HG03460 (cell line): ENCODE measurements around the gene NUDT8.
"Not testable (repeated sequence)": the region's sequence is repeated elsewhere in the genome, so short reads cannot be mapped to it uniquely, and the experiment has no call there.

ENCODE experiments used
- ATAC-seq: cut with Tn5 transposase; IDR thresholded peaks from one replicate; pipeline ENCODE4 v1.9.1; 2021; ENCODE audit not compliant: unreplicated experiment

NUDT8 gene

DNA sequence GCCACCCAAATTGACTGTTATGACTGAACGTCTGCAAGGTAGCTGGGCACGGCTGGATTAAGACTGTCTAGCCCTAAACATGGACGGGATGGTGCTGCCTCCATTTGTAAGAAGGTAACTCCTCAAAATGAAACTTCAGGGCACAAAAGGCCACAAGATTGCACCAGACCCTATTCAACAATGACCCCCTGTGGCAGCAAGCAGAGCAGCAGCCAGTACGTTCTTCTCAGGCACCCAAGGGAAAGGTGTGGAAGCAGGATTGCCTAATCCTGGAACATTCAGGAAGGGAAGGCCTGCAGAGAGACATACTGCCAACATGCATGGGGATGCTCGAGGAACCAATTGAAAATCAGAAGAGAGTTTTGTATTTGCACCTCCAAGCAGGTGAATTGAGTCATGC is 14.3 kb upstream of the NUDT8 start:
- no peak for ATAC-seq

DNA sequence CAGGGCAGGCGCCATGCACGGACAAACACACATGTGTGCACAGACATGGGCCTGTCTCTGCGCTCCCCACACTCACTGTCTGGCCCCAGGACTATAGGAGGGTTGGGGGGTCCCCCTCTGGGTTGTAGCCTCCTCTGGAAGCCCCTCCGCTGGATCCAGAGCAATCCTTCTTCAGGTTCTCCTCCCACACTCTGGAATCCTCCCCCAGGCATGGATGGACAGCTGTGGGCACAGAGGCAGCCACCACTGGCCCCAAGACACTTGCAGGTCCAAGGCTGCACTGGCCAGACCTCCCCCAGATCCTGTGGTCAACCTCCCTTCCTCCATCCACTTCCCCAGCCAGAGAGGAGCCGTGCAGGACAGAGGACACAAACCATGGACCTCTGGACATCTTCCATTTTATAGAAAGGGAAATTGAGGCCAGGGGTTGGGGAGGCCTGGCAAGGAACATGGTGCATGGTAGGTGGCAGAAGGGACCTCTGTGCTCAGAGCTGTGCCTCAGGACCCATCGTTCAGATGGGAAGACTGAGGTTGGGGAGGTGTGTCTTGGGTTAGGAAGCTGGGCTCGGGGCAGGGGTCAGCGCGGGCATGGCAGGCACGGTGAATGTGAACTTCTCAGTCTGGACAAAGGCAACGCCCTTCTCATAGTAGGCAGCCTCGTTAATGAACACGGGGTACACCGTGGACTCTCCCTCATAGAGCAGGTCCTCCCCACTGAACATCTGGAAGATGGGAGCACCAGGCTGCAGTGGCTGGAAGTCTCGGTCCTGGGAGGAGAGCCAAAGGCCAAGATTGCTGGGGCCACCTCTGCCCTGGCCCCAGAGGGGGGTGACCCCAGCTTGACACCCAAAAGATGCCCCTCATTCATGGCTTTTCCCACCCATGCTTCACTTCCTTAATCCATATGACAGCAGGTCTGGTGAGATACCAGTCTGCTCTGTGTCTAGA is 12.7 kb upstream of the NUDT8 start:
- ATAC-seq = no peak

DNA sequence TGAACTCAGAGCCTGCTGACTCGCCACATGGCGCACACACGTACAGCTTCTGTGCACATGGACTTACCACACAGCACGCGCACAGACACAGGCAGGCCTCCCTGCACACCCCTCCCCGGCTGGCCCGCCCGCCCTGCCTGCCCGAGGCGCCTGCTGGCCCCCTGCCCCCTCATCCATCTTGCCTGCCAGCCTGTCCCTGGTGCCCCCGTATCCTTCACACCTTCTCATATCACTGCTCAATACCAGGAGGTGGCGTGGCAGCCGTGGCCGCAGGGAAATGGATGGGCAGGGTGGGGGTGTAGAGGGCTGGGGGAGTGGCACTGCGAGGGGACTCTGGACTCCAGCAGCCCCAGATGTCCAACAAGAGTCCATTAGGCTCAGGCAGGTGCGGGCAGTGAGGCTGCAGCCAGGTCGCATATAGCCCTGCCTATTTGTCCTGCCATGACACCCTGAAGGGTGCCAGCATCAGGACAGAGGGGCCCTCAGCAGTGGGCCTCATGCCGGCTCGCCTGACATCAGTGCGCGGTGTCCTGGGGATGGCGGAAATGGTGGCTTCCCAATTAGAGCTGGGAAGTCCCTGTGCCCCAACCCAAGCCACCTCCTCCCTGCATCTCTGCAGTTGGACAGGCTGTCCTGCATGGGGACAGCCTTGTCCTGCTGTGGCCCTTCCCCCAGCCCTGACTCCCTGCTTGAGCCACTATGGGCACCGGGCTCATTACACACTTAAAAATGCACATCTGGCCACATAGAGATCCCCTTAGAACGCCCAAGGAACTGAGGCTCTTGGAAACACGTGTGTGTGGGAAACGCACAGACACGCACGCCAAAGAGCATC is 11.8 kb upstream of the NUDT8 start:
- ATAC-seq = no peak

DNA sequence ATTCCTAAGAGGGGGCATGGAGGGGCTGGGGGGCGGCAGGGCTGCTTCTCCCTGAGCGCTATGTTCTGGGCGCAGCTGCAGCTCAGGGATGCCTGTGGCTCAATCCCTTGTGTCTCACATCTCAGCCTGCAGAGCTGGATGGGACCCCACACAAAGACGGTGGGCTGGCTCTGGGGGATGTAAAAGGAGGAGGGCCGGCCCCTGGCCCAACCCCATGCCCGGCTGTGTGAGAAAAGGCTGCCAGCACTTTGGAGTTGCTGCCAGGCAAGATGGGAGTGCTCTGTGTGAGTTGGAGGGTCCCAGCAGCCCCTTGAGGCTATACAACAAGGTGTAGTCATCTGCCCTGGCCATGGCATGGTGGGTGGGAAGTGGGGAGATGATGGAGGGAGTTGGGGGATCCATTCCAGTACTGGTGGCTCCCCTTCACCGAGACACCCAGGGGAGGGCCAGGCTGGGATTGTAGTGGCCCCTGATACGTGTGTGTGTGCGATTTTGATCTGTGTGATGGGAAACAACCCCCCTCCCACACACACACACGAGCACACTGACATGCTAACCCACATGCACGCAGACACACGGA is 11.1 kb upstream of the NUDT8 start:
- ATAC-seq = no peak

DNA sequence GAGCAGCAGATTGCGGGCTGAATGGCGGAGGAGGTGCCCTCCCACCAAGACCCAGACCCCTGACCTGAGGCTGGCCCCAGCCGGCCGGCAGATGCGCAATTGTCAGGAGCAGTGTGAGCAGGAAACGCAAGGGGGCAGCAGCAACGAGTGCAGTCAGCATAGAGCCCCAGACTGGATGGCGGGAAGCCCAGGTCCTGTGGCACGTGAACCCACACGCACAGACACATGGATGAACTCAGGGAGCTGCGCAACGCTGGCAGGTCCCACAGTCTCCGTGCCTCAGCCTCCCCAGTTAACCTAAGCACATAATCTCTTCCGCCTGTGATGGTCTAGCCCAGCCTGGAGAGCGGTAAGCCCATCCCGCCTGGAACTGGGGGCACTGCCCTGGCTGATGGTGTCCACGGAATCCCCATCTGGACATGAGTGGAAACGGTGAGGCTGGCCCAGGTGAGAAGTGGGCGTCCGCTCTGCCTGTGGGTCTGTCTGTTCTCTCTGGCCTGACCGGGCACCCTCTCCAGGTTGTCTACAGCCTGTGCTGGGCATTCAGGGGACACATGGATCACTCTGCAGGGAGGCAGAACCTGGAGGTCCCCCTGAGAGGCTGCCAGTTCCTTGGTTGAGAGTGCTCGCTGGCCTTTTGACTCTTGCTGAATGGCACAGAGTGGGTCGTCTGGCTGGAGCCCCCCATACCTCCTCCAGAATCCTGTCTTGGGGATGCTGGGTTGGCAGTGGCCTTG is 10.5 kb upstream of the NUDT8 start:
- ATAC-seq = no peak

DNA sequence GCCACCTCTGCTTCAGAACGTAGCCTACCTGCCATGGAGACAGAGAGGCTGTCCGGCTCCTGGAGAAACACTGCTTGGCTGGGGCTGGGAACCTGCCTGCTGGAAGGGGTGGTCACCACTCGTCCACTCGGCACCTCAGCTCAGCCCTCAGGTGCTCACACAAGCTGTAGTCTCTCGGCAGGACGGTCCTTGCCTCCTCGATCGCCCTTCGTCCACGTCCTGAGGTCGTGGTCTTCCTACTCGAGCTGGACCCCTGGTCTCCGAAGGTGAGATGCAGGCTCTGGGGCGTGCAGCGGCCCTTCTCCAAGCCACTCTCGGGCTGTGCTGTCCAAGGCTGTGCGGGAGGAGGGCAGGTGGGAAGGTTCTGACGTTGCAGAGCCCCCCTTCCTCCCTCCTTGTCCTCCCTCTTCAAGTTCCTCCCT is 9.7 kb upstream of the NUDT8 start, which contains the start of gene TBX10:
TBX10 (minus strand) TSS at position 326 of the 422 bp plus-strand sequence; CDS start at position 35, 291 bp downstream.
- no peak for ATAC-seq

DNA sequence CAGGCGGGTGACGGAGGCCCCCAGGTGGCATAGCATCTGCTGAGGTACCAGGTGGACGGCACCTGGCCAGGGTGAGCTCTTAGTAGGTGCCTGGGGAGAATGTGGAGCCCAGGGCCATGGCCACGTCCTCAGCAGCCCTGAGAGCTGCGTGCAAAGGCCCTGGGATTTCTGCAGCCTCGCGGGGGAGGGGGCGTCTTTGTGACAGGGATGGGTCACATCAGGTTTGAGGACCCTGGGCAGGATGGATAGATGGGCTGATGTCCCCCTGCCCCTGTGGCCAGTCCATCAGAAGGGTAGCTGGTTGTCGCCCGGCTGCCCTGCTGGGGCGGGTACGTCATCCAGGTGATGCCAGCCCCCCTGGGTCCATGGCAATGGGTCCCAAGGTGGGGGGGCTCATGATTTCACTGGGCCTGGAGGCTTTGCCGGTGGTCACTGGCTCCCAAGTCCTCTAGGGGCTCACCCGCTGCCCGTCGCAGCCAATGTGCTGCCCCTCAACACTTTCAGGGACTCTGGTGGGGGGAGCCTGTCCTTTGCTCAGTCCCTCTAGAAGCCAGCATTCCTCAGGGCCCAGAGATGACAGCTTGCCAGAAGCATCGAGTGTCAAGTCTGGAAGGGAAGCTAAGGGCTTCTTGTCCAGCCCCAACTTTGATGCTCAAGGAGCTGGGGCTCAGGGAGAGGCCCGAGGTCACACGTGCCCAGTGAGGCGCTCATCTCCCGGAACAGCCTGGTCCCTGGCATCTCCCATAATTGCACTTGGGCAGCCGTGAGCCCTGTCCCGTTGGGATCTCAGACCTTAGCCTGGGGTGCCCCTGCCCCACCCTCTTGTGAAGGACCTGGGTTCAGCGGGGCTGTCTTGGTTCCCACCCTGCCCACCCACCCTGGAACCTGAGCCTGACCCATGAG is 9.0 kb upstream of the NUDT8 start:
- no peak for ATAC-seq

DNA sequence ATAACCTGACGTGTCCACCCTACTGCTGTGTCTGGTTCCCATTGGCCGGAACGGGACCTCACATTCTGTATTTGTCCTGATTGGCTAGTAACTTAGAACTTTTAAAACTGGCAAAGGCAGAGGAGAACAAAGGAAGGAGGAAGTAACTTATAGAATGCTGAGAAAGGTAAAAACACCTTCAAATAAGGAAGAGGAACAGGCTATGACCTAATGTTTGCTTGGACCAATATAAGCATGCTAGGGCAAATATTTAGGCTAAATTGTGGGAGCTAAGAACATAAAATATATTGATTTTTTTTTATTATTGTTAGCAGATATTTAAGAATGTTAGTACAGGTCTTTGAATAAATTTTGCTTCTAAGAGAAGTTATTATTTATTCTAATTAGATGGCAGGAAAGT is 7.7 kb upstream of the NUDT8 start:
- ATAC-seq = not testable (repeated sequence)

DNA sequence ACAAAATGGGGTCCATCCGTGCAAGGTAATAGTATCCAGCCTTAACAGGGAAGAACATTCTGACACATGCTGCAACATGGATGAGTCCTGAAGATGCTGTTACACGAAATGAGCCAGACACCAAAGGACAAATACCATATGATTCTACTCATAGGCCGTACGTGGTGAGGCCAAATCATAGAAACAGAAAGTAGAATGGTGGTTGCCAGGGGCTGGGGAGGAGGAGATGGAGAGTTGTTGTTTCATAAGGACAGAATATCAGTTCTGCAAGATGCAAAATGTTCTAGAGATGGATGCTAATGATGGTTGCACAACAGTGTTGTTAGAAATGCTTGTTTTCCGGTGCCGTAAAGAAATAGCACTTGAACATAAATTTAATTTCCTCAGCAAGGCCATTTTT is 7.2 kb upstream of the NUDT8 start:
- no peak for ATAC-seq

DNA sequence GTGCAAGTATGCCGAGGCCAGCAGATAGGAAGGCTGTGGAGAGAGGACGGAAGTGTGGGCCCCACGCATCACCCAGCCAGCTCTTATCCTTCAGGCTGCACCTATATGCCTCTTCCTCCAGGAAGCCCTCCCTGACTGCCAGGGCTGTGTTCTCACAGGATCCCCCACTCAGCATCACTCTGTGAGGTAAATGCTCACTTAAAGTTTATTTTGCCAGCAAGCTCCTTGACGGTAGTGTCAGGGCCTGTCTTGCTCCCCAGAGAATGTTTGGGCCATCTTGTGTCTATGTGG is 5.4 kb upstream of the NUDT8 start:
- ATAC-seq = no peak

DNA sequence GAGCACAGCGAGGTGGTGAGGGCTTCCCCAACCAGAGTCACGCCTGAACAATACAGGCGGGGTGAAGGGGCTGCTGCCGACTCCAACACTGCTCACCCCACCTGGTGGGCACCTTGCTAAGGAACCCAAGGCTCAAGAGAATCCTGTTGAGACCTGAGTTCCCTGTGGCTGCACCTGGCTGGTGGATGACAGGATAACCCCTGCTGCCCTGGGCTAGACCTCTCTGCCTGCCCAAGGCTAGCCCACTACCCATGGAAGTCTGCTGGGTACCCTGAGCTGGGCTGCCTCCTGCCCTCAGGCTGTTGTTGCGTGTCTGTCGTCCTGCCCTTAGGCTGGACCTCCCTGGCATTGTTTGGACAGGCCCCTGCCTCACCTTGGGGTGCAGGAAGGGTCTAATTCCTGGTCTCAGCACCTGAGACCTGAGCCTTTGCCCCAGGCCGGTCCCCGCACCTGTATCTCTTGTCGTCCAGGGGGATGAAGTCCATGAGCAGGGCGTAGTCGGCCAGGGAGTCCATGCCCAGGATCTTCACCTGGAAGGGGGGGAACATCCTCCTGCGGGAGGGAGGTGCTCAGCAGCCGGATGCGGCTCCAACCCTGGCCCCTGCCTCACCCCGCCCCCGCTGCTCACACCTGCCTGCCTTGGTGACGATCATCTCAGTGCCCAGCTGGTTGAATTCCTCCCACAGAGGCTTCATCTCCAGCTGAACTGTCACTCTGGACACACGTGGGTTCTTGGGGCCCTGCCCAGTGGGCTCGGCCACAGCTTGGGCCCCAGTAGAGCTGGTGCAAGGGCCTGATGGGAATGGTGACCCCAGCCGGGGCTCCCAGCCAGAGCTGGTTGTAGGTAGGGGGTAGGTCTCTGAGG is 4.9 kb upstream of the NUDT8 start:
- ATAC-seq = no peak

DNA sequence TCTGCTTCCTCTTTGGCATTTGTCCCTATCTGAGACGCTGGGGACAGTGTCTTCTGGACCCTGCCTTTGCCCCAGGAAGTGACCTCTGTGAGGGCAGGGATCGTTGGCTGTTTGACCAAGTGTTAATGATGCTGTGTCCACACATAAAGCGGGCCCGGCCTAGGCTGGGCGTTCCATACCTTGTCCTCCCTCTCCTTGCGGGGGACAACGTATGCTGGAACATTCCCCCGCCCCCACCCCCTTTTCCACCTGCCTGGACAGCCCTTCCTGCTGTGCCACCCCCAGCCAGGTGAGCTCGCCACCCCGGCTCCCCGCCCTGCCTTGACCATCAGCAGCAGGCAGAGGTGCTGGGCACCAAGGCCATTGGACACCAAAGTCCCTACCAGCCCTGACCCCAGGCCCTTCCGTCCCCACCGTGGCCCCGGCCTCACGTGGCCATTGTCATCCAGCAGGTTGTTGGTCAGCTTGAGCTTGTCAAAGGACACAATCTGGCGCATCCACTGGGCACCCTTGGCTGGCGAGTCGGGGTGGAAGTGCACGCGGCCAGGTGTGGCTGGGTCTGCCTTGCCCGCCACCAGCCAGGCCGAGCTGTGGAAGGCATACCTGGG is 4.1 kb upstream of the NUDT8 start:
- ATAC-seq = no peak

DNA sequence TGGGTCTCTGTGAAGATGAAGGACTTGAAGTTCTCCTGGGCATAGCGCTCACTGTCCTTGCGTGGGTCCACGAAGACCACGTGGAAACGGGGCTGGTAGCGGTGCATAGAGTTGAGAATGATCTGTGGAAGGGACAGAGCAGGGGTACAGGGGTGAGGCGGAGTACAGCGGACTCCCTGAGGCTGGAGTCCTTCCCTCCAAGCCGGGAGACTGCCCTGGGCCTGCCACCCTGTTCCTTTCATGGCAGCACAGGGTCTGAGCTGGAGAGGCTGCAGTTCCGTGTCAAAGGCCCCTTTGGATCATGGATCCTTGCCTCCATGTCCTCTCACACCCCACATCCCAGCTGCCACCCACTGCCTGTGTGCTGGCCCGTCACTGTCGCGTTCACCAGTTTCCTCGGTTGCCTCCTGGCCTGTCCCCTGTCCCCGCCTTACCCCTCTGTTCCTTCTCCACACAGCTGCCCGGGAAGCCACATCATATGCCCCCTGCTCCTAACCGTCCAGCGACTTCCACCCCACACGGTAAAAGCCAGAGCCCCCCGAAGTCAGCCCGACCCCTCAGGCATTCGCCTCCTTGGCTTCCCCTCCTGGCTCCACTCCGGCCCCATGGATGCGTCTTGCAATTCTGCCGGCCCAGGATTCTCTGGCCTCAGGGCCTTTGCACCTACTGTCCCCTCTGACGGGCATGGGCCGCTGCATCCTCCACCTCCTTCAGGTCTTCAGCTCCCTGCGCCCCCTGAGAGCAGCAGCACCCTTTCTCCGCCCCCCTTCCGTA is 3.4 kb upstream of the NUDT8 start:
- ATAC-seq = no peak

DNA sequence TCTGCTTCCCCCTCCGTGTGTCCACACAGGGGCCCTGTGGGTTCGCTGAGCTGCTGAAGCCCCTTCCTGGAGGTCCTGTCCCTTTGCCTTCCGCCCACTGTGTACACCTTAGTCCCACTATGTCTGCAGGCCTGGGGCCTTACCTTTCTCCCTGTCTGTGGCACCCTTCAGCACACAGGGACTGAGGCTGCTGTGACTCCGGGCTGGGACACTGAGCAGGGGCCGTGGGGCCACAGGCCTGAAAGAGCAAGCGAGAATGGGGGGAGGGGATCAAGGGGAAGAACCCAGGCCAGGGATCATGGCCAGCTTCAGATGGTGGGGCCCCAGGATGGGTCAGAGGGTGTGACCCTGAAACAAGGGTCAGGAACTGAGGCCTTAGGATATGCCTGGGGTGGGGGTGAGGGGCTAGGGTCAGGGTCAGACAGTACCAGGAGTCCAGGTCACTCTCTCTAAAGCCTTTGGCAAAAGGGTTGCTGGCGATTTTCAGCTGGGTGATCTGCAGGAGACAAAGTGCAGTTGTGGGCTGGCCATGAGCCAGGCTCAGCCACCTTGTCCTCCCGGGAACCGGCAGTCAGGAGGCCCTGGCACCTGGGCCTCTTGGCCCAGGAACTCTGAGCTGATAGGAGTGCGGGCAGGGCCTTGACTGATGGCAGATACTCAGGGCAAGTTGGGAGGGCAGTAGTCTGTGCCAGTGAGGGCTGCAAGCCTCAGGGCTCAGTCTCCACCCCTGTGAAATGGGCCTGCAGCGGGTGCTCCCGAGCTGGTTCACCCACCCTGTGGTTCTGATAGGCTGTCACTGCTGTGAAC is 2.6 kb upstream of the NUDT8 start:
- no peak for ATAC-seq

DNA sequence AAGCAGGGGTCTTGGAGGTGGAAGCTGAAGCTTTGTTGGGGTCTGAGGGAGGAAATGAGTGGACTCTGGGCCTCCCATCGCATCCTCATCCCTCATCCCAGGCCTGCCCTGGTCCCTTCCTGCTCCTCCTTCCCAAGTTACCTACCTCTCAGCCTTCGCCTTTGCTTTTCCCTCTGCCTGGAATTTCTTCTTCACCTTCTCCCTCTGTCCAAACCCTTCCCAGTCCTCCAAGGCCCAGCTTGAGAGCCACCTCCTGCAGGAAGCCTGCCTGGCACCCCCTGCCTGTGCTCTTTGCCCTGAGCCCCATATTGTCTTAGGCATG is 2.1 kb upstream of the NUDT8 start:
- ATAC-seq = no peak

DNA sequence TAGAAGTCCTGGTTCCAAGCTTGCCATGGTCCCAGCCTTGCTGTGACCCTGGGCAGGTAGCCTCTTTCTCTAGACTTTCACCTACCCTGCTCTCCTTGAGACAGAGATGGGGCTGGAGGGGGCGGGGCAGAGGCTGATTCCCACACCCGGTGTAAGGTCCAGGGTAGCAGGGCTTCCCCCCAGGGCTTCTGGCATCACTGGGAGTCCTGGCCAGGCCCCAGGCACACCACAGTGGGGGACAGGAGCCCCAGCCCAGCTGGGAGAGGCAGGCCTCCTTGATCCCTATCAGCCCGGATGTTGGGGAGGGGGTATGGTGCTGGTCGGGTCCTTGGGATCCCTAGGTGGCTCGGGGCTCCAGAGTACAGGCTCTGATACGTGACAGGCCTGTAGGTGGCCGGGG is 1.7 kb upstream of the NUDT8 start:
- no peak for ATAC-seq

DNA sequence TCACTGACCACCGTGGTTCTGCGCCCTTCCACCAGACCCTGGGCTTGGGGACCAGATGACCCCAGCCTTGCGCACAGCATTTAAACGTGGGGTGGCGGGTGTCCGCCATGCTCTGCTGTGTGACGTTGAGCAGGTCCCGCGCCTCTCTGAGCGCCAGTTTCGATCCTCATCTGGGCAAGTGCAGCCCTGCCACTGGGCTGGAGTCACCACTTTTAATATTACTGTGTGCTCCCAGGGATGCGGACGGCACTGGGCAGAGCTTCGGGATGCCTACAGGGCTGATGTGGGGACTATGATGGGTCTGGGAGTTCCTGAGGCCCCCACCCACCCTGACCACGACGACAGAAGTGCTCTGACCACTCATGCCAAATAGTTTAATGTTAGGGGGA is 1.2 kb upstream of the NUDT8 start:
- ATAC-seq = no peak
